HG03354 (cell line): ENCODE data around the gene NR1D1.
A peak's percentile ranks its signal among the peaks of the same experiment; 100 is the strongest.

Experiments used
- ATAC-seq: cut with Tn5 transposase; IDR thresholded peaks from one replicate; pipeline ENCODE4 v1.9.1; 2021; ENCODE audit warnings: mild to moderate bottlenecking; ENCODE audit not compliant: unreplicated experiment, poor library complexity, severe bottlenecking

The NR1D1 gene

GRCh38 chr17:40098846-40099618 is 1.4 kb downstream of the NR1D1 start:
- peak; percentile 63 for ATAC-seq

- ATAC-seq = no peak
Observed at GRCh38 chr17:40097931-40098845, 2.2 kb downstream of the NR1D1 start.

- ATAC-seq = no peak
Observed at GRCh38 chr17:40097087-40097486, 3.3 kb downstream of the NR1D1 start.

- ATAC-seq = peak; percentile 57
Observed at GRCh38 chr17:40095944-40096791, 4.2 kb downstream of the NR1D1 start.

GRCh38 chr17:40095351-40095943 is 4.9 kb downstream of the NR1D1 start:
- no peak for ATAC-seq

- ATAC-seq = no peak
Observed at GRCh38 chr17:40094874-40095273, 5.5 kb downstream of the NR1D1 start.

- ATAC-seq = no peak
Observed at GRCh38 chr17:40093580-40094201, 6.7 kb downstream of the NR1D1 start.

GRCh38 chr17:40093005-40093579 is 7.3 kb downstream of the NR1D1 start:
- no peak for ATAC-seq

GRCh38 chr17:40092581-40092980 is 7.8 kb downstream of the NR1D1 start:
- no peak for ATAC-seq

- no peak for ATAC-seq
Observed at GRCh38 chr17:40091691-40092397, 8.5 kb downstream of the NR1D1 start.

GRCh38 chr17:40090237-40091119 is 9.9 kb downstream of the NR1D1 start:
- ATAC-seq = no peak

GRCh38 chr17:40089077-40089895 is 11.1 kb downstream of the NR1D1 start:
- ATAC-seq = no peak

GRCh38 chr17:40087903-40088718 is 12.3 kb downstream of the NR1D1 start:
- no peak for ATAC-seq

GRCh38 chr17:40087049-40087794 is 13.2 kb downstream of the NR1D1 start:
- ATAC-seq = no peak
